ENCODE measurements around the gene ATG16L2. TPM values are rescaled to one million over a fixed set of nuclear protein-coding genes. Genes with fewer than 3 reads are reported as not detected.

The ATG16L2 gene
- total and polyA plus RNA-seq, 9 of the 15 experiments (the other 6 are each of a cell fraction or from before 2014, with no cell fraction given): 0.18 to 11.2 (median 6.2) TPM

- TF ChIP-seq PREB (CRISPR knock-in tag; IDR thresholded peaks at IDR 0.05) (no peak), NEUROD1 (IDR thresholded peaks at IDR 0.05; ENCODE audit: borderline replicate concordance, low read depth, low read length, partially characterized antibody) (no peak), E2F6 (IDR thresholded peaks at IDR 0.05; ENCODE audit: borderline replicate concordance in 1 of 2, extremely low read depth in 1 of 2, insufficient read depth in 1 of 2, insufficient read length in 1 of 2, low read depth in 1 of 2, low read length in 1 of 2, poor library complexity in 1 of 2, severe bottlenecking in 1 of 2) (peak in 1 of 2 experiments; percentile 16), HCFC1 (IDR thresholded peaks at IDR 0.05; ENCODE audit: low read depth, low read length) (0 out of 2 replicates have a peak, but pooled peaks have one; percentile 26), MGA (IDR thresholded peaks at IDR 0.05) (peak; percentile 19; the same call in 1 of the 2 replicates), ZNF592 (IDR thresholded peaks at IDR 0.05) (no peak)
These were observed 17.5 kb downstream of the ATG16L2 start (continued) for GRCh38 chr11:72831521-72832300.

All from K562 (cell line).